Vagina (tissue), 2 donors: ENCODE data around the gene CFAP299. TPM values are rescaled to one million over a fixed set of nuclear protein-coding genes. Genes with fewer than 3 reads are reported as not detected.

Experiments used
- DNase-seq, 2 donors: peaks; one replicate each; pipeline ENCODE4 v3.0.0-alpha.2; 2017; ENCODE audit errors: extremely low spot score in 2 of 2
- H3K27ac ChIP-seq: fragments of 200-600 bp; sonication (generic); one replicate; pipeline ENCODE4 v1.5.1; 2019
- H3K27me3 ChIP-seq: fragments of 200-600 bp; sonication (generic); one replicate; pipeline ENCODE4 v1.5.1; 2019
- H3K36me3 ChIP-seq, 2 donors: fragments of 200-600 bp; sonication (generic); one replicate each; pipeline ENCODE4 v1.5.1; 2017 to 2019
- H3K4me1 ChIP-seq: fragments of 200-600 bp; sonication (generic); one replicate; pipeline ENCODE4 v1.5.1; 2019
- H3K4me3 ChIP-seq, 2 donors: fragments of 200-600 bp; sonication (generic); 1 replicate in 1 of 2; 2 replicates in 1 of 2; pipeline ENCODE4 v1.5.1; 2016 to 2019
- H3K9me3 ChIP-seq: fragments of 200-600 bp; sonication (generic); one replicate; pipeline ENCODE4 v1.5.1; 2019
- CTCF ChIP-seq, 3 experiments: fragments of 450-650 bp in 2 of 3; fragments of 200-600 bp in 1 of 3; sonication (generic) in 1 of 3; IDR thresholded peaks; one replicate each; pipeline ENCODE4 v1.5.1; 2017 to 2019; ENCODE audit warnings: antibody characterized with exemption in 3 of 3, mild to moderate bottlenecking in 2 of 3, moderate library complexity in 2 of 3
- POLR2A ChIP-seq, 2 donors: fragments of 450-650 bp; IDR thresholded peaks; one replicate each; pipeline ENCODE4 v1.6.1; 2017; ENCODE audit warnings: antibody characterized with exemption in 2 of 2, mild to moderate bottlenecking in 2 of 2, moderate library complexity in 2 of 2
- POLR2AphosphoS5 ChIP-seq, 2 donors: sonication (generic); formaldehyde crosslinking; IDR thresholded peaks; one replicate each; pipeline ENCODE4 v1.9.0; 2017; ENCODE audit warnings: antibody characterized with exemption in 2 of 2, mild to moderate bottlenecking in 2 of 2, low read depth in 1 of 2; ENCODE audit not compliant: insufficient read depth in 1 of 2
- intact Hi-C: fragments of 100-400 bp; cut with DNase I; formaldehyde crosslinking; loops from one replicate; pipeline ENCODE4 v1.15.1; 2023
- total RNA-seq: library from RNA; depleted of rRNA; stranded (reverse); fragments of >200 nt; gene quantifications from one replicate; pipeline ENCODE4 v1.2.3, GENCODE V29; 2016

The CFAP299 gene
- total RNA-seq, 1 donor from 2014 or later = not detected

- H3K4me1 ChIP-seq = no peaks in the 10 kb centered on the region
- no peaks in the 10 kb centered on the region for H3K9me3 ChIP-seq
- DNase-seq = no peak
- no peaks in the 10 kb centered on the region for H3K27me3 ChIP-seq
- TF ChIP-seq CTCF (IDR thresholded peaks at IDR 0.05) (no peak), POLR2A (IDR thresholded peaks at IDR 0.05) (no peak), POLR2AphosphoS5 (IDR thresholded peaks at IDR 0.05; ENCODE audit: insufficient read depth in 1 of 2, low read depth in 1 of 2) (no peak)
- intact Hi-C loops = no loop called here
- no peaks in the 10 kb centered on the region for H3K36me3 ChIP-seq
- no peak overlapping the region for H3K4me3 ChIP-seq
- H3K27ac ChIP-seq = no peak overlapping the region
Observed at GRCh38 chr4:81007417-81007816, 671.9 kb downstream of the CFAP299 start.

Other genes starting within 250 kb of the CFAP299 start
- 15.0 TPM for gene PRDM8, start 138.2 kb upstream of the CFAP299 start, total RNA-seq
- gene FGF5, start 69.1 kb upstream of the CFAP299 start, total RNA-seq = not detected